ENCODE measurements around the gene NKX2-2.

DNA sequence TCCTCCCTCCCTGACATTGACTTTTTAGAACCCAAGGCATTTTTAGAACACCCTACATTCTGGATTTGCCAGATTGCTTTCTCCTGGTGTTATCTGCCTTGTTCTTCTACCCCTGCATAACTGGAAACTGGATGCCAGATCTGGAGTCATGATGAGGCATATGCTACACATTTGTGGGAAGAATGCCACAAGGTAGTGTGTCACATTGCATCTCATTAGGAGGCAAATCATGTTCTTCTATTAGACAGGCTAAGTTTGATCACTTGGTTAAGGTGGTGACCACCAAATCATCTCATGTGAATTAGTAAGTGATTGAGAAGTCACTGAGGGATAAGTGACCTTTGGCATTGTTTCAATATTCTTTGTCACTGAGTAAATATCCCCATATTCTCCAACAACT is 12.9 kb upstream of the NKX2-2 start:
- TF ChIP-seq, protein P1, sequence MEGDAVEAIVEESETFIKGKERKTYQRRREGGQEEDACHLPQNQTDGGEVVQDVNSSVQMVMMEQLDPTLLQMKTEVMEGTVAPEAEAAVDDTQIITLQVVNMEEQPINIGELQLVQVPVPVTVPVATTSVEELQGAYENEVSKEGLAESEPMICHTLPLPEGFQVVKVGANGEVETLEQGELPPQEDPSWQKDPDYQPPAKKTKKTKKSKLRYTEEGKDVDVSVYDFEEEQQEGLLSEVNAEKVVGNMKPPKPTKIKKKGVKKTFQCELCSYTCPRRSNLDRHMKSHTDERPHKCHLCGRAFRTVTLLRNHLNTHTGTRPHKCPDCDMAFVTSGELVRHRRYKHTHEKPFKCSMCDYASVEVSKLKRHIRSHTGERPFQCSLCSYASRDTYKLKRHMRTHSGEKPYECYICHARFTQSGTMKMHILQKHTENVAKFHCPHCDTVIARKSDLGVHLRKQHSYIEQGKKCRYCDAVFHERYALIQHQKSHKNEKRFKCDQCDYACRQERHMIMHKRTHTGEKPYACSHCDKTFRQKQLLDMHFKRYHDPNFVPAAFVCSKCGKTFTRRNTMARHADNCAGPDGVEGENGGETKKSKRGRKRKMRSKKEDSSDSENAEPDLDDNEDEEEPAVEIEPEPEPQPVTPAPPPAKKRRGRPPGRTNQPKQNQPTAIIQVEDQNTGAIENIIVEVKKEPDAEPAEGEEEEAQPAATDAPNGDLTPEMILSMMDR (IDR thresholded peaks at IDR 0.05; ENCODE audit: insufficient read depth, low read depth, low read length), result no peak
- no peak for TF ChIP-seq EZH2 (IDR thresholded peaks at IDR 0.05; ENCODE audit: insufficient read depth, low read length)

Measured in astrocyte (in vitro differentiated cells and primary cell).